AG09309 (cell line): ENCODE data around the gene OVOL1.
A peak's percentile ranks its signal among the peaks of the same experiment; 100 is the strongest.

Source experiments
- DNase-seq: peaks from one replicate; pipeline ENCODE4 v3.0.0-alpha.2; 2010; ENCODE audit warnings: low read depth
- H3K4me3 ChIP-seq: 2 replicates; pipeline ENCODE4 v1.5.1; 2011; ENCODE audit warnings: mild to moderate bottlenecking, low read depth, low read length, moderate library complexity; ENCODE audit not compliant: control insufficient read depth
- TF ChIP-seq, protein P1 (sequence below): IDR thresholded peaks from 2 replicates; pipeline ENCODE4 v1.5.1; 2011; ENCODE audit warnings: mild to moderate bottlenecking, low read depth, low read length, inconsistent platforms; ENCODE audit not compliant: insufficient read depth, control insufficient read depth; ENCODE audit errors: missing control alignments

Gene OVOL1

DNA sequence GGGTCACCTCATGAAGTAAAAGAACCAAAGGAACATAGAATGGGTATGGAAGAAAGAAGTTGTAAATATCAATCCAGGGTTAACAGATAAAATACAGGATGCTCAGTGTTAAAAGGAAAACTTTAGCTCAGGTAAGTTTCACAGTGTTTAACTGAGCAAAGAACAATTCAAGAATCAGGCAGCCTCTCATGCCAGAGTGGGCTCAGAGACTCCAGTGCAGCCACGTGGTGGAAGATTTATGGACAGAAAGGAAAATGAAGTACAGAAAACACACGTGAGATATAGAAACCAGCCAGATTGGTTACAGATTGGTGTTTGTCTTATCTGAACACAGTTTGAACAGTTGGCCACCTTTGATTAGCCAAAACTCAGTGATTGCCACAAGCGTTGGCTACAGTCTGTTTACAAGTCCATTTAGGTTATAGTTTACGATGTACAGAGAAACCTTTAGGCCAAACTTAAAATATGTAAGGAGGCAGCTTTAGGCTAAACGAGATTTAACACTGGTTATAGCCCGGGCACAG is 15.2 kb upstream of the OVOL1 start:
- TF ChIP-seq, protein P1, sequence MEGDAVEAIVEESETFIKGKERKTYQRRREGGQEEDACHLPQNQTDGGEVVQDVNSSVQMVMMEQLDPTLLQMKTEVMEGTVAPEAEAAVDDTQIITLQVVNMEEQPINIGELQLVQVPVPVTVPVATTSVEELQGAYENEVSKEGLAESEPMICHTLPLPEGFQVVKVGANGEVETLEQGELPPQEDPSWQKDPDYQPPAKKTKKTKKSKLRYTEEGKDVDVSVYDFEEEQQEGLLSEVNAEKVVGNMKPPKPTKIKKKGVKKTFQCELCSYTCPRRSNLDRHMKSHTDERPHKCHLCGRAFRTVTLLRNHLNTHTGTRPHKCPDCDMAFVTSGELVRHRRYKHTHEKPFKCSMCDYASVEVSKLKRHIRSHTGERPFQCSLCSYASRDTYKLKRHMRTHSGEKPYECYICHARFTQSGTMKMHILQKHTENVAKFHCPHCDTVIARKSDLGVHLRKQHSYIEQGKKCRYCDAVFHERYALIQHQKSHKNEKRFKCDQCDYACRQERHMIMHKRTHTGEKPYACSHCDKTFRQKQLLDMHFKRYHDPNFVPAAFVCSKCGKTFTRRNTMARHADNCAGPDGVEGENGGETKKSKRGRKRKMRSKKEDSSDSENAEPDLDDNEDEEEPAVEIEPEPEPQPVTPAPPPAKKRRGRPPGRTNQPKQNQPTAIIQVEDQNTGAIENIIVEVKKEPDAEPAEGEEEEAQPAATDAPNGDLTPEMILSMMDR, result no peak
- no peak for DNase-seq
- no peak overlapping the region for H3K4me3 ChIP-seq

GRCh38 chr11:65773784-65774411 is 13.0 kb upstream of the OVOL1 start:
- no peak for DNase-seq
- TF ChIP-seq, protein P1, result peak; percentile 43
- H3K4me3 ChIP-seq, result no peak overlapping the region

DNA sequence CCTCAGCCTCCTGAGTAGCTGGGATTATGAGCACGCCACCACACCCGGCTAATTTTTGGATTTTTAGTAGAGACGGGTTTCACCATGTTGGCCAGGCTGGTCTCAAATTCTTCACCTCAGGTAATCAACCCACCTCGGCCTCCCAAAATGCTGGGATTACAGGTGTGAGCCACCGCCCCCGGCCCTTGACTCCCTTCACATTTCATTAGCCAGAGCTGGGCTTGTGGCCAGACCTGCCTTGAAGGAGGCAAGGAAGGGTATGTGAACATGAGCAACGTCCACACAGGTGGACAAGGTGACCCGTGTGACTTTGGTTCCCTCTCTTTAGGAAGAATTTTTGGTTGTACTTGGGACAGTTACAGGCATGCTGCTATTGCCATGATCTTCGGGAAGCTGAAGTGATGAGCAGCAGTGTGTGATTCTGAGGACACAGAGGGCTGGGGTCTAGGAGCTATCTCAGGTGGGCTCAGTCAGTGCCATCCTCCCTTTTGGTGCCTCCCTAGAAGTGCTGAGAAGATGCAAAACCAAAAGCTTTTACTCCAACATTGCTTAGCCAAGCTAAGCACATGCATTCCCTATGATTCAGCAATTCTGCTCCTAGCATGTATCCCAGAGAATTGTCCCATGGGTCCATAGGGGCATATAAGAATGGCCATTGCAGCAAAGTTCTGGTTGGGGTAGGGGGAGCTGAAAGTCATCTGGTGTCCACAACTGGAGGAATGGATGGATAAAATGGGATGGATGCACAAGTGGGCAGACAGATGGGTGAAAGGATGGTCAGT is 12.1 kb upstream of the OVOL1 start:
- H3K4me3 ChIP-seq, result no peak overlapping the region
- TF ChIP-seq, protein P1, result no peak
- no peak for DNase-seq

- TF ChIP-seq, protein P1, result no peak
- no peak overlapping the region for H3K4me3 ChIP-seq
- DNase-seq, result no peak
Measured at GRCh38 chr11:65776196-65776595, 10.7 kb upstream of the OVOL1 start.

GRCh38 chr11:65776710-65777141 is 10.1 kb upstream of the OVOL1 start:
- no peak overlapping the region for H3K4me3 ChIP-seq
- TF ChIP-seq, protein P1, result no peak
- no peak for DNase-seq

DNA sequence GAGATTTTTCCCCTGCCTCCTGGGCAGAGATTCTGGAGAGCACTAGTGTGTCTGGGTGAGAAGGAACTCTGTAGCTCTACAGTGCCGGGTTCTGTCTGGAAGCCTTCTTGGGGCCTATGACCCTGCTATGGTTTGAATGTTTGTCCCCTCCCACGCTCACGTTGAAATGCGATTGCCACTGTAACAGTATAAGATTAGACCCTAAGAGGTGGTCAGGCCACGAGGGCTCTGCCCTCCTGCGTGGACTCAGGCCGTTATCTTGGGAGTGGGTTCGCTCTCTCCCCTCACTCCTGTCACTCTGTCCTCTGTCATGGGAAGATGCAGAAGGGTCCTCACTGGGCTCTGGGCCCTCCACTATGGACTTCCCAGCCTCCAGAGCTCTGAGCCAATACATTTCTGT is 9.6 kb upstream of the OVOL1 start:
- TF ChIP-seq, protein P1, result no peak
- no peak overlapping the region for H3K4me3 ChIP-seq
- DNase-seq, result no peak
